Type B pancreatic cell (in vitro differentiated cells): ENCODE data around the gene NOL4L. TPM values are rescaled to one million over a fixed set of nuclear protein-coding genes. Genes with fewer than 3 reads are reported as not detected.

ENCODE experiments used
- DNase-seq: peaks from one replicate; pipeline ENCODE4 v3.0.0; 2021; ENCODE audit warnings: mixed read lengths; ENCODE audit not compliant: unreplicated experiment; ENCODE audit errors: extremely low spot score
- H3K27ac Mint-ChIP-seq: 2 replicates; pipeline ENCODE4 v1.8.0; 2021; ENCODE audit warnings: mild to moderate bottlenecking, mixed read lengths
- H3K27me3 Mint-ChIP-seq: 2 replicates; pipeline ENCODE4 v1.8.0; 2021; ENCODE audit warnings: mixed read lengths
- H3K36me3 Mint-ChIP-seq: 2 replicates; pipeline ENCODE4 v1.8.0; 2021; ENCODE audit warnings: mixed read lengths
- H3K4me1 Mint-ChIP-seq: one replicate; pipeline ENCODE4 v1.8.0; 2021; ENCODE audit warnings: mixed read lengths; ENCODE audit not compliant: unreplicated experiment
- H3K4me3 Mint-ChIP-seq: 2 replicates; pipeline ENCODE4 v1.8.0; 2021; ENCODE audit warnings: mild to moderate bottlenecking, mixed read lengths
- H3K9me3 Mint-ChIP-seq: 2 replicates; pipeline ENCODE4 v1.8.0; 2021; ENCODE audit warnings: mixed read lengths
- total RNA-seq: library from RNA; stranded (reverse); gene quantifications from 2 replicates; pipeline ENCODE4 v1.2.1, GENCODE V29; 2021; ENCODE audit warnings: low replicate concordance
- TF ChIP-seq, protein P1 (sequence below): fragments of 200-600 bp; sonication (generic); conservative IDR thresholded peaks from 2 replicates; pipeline ENCODE4 v1.5.0; 2021; ENCODE audit warnings: antibody characterized with exemption, mild to moderate bottlenecking

Gene NOL4L
- total RNA-seq, 1 donor from 2014 or later: 44.5 TPM

DNA sequence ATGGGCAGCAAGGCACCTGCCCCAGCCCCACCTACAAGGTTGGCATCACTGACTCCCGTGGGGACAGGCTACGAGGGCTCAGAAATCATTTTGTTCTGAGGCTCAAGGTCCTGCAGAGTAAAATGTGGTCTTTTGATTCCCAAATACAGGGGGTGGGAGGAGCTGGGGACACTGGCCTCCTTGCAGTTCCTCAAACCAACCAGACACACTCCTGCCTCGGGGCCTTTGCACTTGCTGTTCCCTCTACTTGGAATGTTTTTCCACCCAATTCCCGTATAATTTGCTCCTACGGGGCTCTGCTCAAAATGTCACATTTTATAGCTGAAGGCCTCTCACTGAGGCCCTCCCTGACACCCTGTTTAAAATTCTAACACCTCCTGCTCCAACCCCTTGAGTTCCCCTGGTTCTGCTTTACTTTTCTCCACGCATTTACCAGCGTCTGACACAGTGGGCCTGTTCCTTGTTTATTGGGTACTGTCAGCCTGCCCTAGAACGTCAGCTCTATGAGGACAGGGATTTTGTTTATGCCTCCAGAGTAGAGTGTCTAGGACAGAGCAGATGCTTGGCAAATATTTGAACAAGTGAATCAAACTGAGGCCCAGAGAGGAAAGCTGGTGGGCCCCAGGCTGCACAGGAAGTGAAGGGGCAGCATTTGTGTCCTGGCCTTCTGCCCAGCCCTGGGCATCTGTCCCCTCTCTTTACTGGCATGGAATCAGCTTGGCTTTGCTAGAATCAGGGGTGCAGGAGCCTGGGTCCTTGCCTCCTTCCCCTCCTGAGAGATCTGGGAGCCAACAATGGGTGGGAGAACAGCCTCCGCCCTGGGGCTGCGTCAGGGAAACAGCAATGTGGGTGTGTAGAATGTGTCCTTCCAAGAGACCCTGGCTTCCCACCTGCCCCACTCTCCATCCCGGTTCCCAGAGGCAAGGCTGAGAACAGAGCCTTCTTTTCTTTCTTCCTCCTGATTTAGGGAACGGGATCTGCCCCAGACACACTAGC is 18.5 kb downstream of the NOL4L start:
- Mint-ChIP-seq H3K36me3 (no peaks in the 10 kb centered on the region), H3K27ac (no peak overlapping the region), H3K4me3 (no peak overlapping the region), H3K27me3 (no peaks in the 10 kb centered on the region), H3K9me3 (no peaks in the 10 kb centered on the region), H3K4me1 (peaks cover 31% of the 10 kb centered on the region)
- TF ChIP-seq, protein P1, sequence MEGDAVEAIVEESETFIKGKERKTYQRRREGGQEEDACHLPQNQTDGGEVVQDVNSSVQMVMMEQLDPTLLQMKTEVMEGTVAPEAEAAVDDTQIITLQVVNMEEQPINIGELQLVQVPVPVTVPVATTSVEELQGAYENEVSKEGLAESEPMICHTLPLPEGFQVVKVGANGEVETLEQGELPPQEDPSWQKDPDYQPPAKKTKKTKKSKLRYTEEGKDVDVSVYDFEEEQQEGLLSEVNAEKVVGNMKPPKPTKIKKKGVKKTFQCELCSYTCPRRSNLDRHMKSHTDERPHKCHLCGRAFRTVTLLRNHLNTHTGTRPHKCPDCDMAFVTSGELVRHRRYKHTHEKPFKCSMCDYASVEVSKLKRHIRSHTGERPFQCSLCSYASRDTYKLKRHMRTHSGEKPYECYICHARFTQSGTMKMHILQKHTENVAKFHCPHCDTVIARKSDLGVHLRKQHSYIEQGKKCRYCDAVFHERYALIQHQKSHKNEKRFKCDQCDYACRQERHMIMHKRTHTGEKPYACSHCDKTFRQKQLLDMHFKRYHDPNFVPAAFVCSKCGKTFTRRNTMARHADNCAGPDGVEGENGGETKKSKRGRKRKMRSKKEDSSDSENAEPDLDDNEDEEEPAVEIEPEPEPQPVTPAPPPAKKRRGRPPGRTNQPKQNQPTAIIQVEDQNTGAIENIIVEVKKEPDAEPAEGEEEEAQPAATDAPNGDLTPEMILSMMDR: no peak
- DNase-seq: no peak

DNA sequence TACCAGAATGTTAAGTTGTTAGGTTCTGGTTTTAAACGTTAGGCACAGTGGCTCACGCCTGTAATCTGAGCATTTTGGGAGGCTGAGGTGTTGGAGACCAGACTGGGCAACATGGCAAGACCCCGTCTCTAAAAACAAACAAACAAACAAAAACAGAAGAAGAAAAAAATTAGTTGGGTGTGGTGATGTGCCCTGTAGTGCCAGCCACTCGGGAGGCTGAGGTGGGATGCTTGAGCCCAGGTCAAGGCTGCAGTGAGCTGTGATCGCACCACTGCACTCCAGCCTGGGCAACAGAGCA is 19.4 kb downstream of the NOL4L start:
- DNase-seq: no peak
- TF ChIP-seq, protein P1: no peak
- no peaks in the 10 kb centered on the region for H3K9me3 Mint-ChIP-seq
- H3K27ac Mint-ChIP-seq: no peak overlapping the region
- no peaks in the 10 kb centered on the region for H3K36me3 Mint-ChIP-seq
- peaks cover 35% of the 10 kb centered on the region for H3K4me1 Mint-ChIP-seq
- no peak overlapping the region for H3K4me3 Mint-ChIP-seq
- H3K27me3 Mint-ChIP-seq: no peaks in the 10 kb centered on the region

DNA sequence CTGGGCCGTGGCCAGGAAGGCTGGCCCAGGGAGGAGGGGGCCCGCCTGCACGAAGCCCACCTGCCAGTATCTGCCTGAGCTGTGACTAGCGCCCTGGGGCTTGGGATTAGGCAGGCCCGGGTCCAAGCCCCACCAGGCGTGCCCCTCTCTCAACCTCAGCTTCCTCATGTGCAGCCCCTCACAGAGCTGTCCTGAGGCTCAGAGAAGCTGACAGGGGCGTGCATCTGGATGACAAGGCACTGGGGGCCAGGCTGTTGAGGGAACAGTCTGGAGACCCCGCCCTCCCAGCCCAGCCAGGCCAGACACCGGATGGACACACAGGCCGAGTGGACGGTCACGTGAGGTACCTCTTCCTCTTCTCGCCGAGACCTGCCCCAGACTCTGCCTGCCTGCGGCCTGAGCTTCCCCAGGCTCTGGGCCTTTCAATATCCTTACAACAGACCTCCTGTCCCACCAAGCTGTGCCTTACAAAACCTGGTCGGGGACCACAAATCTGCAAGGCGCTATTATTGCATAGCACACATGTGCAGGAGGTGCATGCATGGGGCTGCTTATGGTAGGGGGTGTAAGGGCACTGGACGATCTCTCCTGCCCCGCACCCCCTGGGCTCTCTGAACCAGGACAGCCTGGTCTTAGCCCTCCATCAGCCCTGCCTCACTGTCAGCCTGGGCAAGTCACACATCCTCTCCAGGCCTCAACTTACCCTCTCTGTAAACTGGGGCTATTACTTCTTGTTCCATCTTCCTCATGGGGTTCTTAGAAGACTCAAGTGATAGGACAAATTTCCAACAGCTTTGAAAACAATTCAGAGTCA is 20.0 kb downstream of the NOL4L start:
- no peaks in the 10 kb centered on the region for H3K9me3 Mint-ChIP-seq
- no peak for DNase-seq
- H3K27ac Mint-ChIP-seq: no peak overlapping the region
- no peaks in the 10 kb centered on the region for H3K27me3 Mint-ChIP-seq
- TF ChIP-seq, protein P1: no peak
- no peak overlapping the region for H3K4me3 Mint-ChIP-seq
- H3K36me3 Mint-ChIP-seq: no peaks in the 10 kb centered on the region
- H3K4me1 Mint-ChIP-seq: peaks cover 38% of the 10 kb centered on the region

DNA sequence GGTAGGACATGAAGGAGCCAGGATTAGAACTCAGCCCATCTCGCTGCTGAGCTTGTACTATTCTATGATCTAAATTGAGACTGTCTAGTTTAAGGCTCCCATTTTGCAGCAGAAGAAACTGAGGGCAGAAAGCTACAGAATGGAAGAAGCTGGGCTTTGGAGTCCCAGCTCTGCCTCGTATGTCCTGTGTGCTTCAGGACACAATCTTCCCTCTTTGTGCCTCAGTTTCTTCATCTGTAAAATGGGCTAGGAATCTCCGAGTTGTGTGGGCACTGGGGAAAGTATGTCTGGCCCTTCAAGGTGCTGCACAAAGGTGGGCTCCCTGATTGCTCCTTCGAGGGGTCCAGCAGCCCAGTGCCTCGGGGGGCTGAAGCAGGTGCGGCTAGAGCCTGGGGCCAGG is 20.7 kb downstream of the NOL4L start:
- peaks cover 35% of the 10 kb centered on the region for H3K4me1 Mint-ChIP-seq
- TF ChIP-seq, protein P1: no peak
- no peaks in the 10 kb centered on the region for H3K36me3 Mint-ChIP-seq
- no peak for DNase-seq
- no peaks in the 10 kb centered on the region for H3K27me3 Mint-ChIP-seq
- H3K9me3 Mint-ChIP-seq: no peaks in the 10 kb centered on the region
- no peak overlapping the region for H3K27ac Mint-ChIP-seq
- no peak overlapping the region for H3K4me3 Mint-ChIP-seq

DNA sequence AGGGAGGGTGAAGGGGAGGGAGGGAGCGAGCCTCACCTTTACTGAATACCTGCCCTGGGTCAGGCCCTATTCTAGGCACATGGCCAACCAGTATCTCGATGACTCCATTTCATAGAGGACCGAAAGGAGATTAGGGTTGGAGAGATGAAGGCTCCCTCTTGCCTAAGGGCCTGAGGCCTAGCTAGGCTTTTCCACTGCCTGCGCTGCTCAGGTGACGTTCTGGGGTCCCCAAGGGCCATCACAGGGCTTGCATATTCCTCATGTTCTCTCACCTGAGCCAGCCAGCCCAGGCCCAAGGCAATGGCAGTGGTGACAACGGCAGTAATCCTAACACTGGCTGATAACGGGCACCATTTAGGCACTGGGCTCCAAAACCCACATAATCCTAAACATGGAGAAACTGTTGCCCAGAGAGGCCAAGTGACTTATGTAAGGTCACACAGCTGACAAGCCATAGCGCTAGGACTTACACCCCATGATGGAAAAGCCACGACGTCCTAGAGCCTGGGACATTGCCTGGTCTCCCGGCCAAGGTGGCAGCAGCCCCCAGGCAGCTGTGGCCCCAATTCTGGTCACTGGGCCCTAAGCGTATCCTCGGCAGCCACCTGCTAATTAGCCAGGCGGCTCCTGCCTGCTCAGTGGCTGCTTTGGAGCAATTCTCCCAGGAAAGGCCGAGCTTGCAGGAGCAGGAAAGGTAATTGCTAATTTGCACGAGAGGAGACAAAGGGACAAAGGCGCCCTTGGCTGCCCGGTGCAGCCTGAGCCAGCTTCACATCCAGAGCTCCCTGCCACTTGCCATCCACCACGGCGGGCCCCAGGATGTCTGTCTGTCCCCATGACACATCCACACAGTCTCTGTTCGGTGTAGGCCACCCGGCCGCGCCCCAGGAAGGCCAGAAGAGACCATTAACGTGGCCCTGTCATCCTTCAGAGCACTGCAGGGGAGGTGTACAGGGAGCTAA is 21.5 kb downstream of the NOL4L start:
- no peak for DNase-seq
- no peak overlapping the region for H3K4me3 Mint-ChIP-seq
- no peak overlapping the region for H3K27ac Mint-ChIP-seq
- H3K27me3 Mint-ChIP-seq: no peaks in the 10 kb centered on the region
- TF ChIP-seq, protein P1: no peak
- no peaks in the 10 kb centered on the region for H3K36me3 Mint-ChIP-seq
- H3K4me1 Mint-ChIP-seq: peaks cover 37% of the 10 kb centered on the region
- H3K9me3 Mint-ChIP-seq: no peaks in the 10 kb centered on the region
